TTC549 (cell line): ENCODE measurements around the gene RBM34.

Source experiments
- FAIRE-seq: peaks from 2 replicates; lab custom pipeline; 2012; peaks lifted over from hg19 to GRCh38; lab: Jason Lieb, UNC

The RBM34 gene

GRCh38 chr1:235152235-235152634 lies 8.8 kb downstream of the RBM34 start:
- peak; percentile 11 for FAIRE-seq

GRCh38 chr1:235151033-235151432 lies 10.0 kb downstream of the RBM34 start:
- FAIRE-seq, result no peak

GRCh38 chr1:235149824-235150223 lies 11.2 kb downstream of the RBM34 start:
- FAIRE-seq, result no peak

GRCh38 chr1:235147269-235147668 lies 13.8 kb downstream of the RBM34 start:
- FAIRE-seq, result no peak

- no peak for FAIRE-seq
Measured at GRCh38 chr1:235145639-235146038, 15.4 kb downstream of the RBM34 start.

GRCh38 chr1:235142991-235143390 lies 18.1 kb downstream of the RBM34 start:
- no peak for FAIRE-seq

GRCh38 chr1:235139315-235139714 lies 21.7 kb downstream of the RBM34 start:
- FAIRE-seq, result no peak

- no peak for FAIRE-seq
Measured at GRCh38 chr1:235138821-235139220, 22.2 kb downstream of the RBM34 start.

- FAIRE-seq, result no peak
Measured at GRCh38 chr1:235136111-235136510, 24.9 kb downstream of the RBM34 start.

- no peak for FAIRE-seq
Measured at GRCh38 chr1:235134171-235134570, 26.9 kb downstream of the RBM34 start.

- FAIRE-seq, result no peak
Measured at GRCh38 chr1:235133086-235133485, 28.0 kb downstream of the RBM34 start.

- no peak for FAIRE-seq
Measured at GRCh38 chr1:235131961-235132360, 29.1 kb downstream of the RBM34 start.

GRCh38 chr1:235130766-235131270 lies 30.2 kb downstream of the RBM34 start:
- no peak for FAIRE-seq

GRCh38 chr1:235129774-235130570 lies 31.1 kb downstream of the RBM34 start:
- no peak for FAIRE-seq

- peak; percentile 95 for FAIRE-seq
Measured at GRCh38 chr1:235128456-235129328, 32.4 kb downstream of the RBM34 start, which contains the start of gene TOMM20. Gene TOMM20 (minus strand): TSS chr1:235128837. CDS start chr1:235128715, 122 bp downstream.

GRCh38 chr1:235127732-235128455 lies 33.2 kb downstream of the RBM34 start:
- no peak for FAIRE-seq

- FAIRE-seq, result no peak
Measured at GRCh38 chr1:235127203-235127602, 33.8 kb downstream of the RBM34 start.

- peak; percentile 7 for FAIRE-seq
Measured at GRCh38 chr1:235124665-235125064, 36.4 kb downstream of the RBM34 start.

GRCh38 chr1:235124111-235124510 lies 36.9 kb downstream of the RBM34 start:
- no peak for FAIRE-seq

GRCh38 chr1:235122348-235122747 lies 38.7 kb downstream of the RBM34 start:
- no peak for FAIRE-seq

GRCh38 chr1:235113183-235113917 lies 47.7 kb downstream of the RBM34 start:
- no peak for FAIRE-seq
